ENCODE results near the gene RERE.

The RERE gene

DNA sequence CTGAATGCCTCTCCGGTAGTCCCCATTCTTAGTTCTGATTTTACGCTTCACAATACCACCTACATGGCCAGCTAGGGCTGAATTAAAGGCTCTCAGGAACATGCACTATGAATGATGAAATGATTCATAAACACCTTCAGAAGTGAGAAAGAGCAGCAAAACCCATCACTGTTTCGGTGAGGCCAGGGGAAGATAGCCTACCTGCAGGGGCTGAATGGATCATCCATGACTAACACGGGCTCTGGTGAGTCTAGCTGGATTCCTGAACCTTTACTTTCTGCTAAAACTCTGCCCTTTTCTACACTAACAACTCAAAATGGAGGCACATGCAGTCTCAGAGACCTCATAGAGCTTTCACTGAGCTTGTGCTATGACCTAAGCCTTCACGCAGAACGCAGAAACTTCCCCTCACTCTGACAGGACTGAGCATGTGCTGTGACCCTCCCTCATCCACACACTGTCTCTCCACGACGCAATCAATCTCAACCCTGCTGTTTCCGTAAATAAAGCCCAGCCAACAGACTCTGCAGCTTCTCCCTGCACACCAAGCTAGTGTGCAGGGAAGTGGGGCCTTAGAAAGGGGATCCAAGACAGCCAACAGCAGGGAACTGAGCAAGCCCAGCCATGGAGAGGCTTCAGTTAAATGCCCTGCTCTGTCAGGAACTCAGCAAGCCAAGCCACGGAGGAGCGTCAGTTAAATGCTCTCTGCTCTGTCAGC lies 291.7 kb downstream of the RERE start (continued):
- peak; percentile 77 for TF ChIP-seq PRDM10 (tag by site-specific recombination; IDR thresholded peaks at IDR 0.05)
- TF ChIP-seq, protein P1, sequence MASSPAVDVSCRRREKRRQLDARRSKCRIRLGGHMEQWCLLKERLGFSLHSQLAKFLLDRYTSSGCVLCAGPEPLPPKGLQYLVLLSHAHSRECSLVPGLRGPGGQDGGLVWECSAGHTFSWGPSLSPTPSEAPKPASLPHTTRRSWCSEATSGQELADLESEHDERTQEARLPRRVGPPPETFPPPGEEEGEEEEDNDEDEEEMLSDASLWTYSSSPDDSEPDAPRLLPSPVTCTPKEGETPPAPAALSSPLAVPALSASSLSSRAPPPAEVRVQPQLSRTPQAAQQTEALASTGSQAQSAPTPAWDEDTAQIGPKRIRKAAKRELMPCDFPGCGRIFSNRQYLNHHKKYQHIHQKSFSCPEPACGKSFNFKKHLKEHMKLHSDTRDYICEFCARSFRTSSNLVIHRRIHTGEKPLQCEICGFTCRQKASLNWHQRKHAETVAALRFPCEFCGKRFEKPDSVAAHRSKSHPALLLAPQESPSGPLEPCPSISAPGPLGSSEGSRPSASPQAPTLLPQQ (tag by site-specific recombination; IDR thresholded peaks at IDR 0.05): peak; percentile 87
- peak; percentile 98 for TF ChIP-seq ZNF660 (tag by site-specific recombination; IDR thresholded peaks at IDR 0.05)
- TF ChIP-seq ZNF561 (tag by site-specific recombination; IDR thresholded peaks at IDR 0.05; ENCODE audit: borderline replicate concordance): peak; percentile 96
- no peak for TF ChIP-seq ZFHX2 (tag by site-specific recombination; conservative IDR thresholded peaks at IDR 0.05)
- peak; percentile 98 for TF ChIP-seq ZNF629 (tag by site-specific recombination; IDR thresholded peaks at IDR 0.05)
- TF ChIP-seq ZSCAN30 (tag by site-specific recombination; IDR thresholded peaks at IDR 0.05): peak; percentile 100
- TF ChIP-seq, protein P2, sequence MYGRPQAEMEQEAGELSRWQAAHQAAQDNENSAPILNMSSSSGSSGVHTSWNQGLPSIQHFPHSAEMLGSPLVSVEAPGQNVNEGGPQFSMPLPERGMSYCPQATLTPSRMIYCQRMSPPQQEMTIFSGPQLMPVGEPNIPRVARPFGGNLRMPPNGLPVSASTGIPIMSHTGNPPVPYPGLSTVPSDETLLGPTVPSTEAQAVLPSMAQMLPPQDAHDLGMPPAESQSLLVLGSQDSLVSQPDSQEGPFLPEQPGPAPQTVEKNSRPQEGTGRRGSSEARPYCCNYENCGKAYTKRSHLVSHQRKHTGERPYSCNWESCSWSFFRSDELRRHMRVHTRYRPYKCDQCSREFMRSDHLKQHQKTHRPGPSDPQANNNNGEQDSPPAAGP (tag by site-specific recombination; IDR thresholded peaks at IDR 0.05): peak; percentile 89
- peak; percentile 99 for TF ChIP-seq ZBTB17 (tag by site-specific recombination; IDR thresholded peaks at IDR 0.05)
- TF ChIP-seq MZF1 (tag by site-specific recombination; IDR thresholded peaks at IDR 0.05; ENCODE audit: borderline replicate concordance): peak; percentile 96
- peak; percentile 81; the same call in 1 of the 2 replicates for TF ChIP-seq ZBTB20 (tag by site-specific recombination; IDR thresholded peaks at IDR 0.05)
- no peak for TF ChIP-seq ZNF16 (tag by site-specific recombination; IDR thresholded peaks at IDR 0.05; ENCODE audit: low read depth)
- TF ChIP-seq SP2 (tag by site-specific recombination; IDR thresholded peaks at IDR 0.05): peak; percentile 84
- TF ChIP-seq ZNF335 (tag by site-specific recombination; conservative IDR thresholded peaks at IDR 0.05): peak; percentile 21
- no peak for TF ChIP-seq ZNF792 (tag by site-specific recombination; IDR thresholded peaks at IDR 0.05)
- TF ChIP-seq ZNF391 (tag by site-specific recombination; IDR thresholded peaks at IDR 0.05; ENCODE audit: borderline replicate concordance, low read depth): peak; percentile 26; the same call in 1 of the 2 replicates

- CTCF ChIA-PET: interaction anchor here (0.7 to 1.7 kb wide), 4 partner anchors 14 to 245 kb away, joined by 3 to 6 read pairs (median 3); no protein-coding TSS in a partner anchor
- Histone ChIP-seq H3K4me1 (ENCODE audit: control insufficient read depth, insufficient read depth, low read length) (peaks cover 2% of the 10 kb centered on the region), H3K4me3 (ENCODE audit: low read depth, low read length) (peak overlapping the region; percentile 49), H3K27ac (ENCODE audit: extremely low read depth, low read depth, low read length) (peak overlapping the region; percentile 50), H3K9me3 (ENCODE audit: control insufficient read depth, insufficient read depth, low read depth, low read length) (no peaks in the 10 kb centered on the region), H3K36me3 (ENCODE audit: control insufficient read depth in 2 of 2, insufficient read depth in 1 of 2, low read length in 2 of 2) (peaks cover 0 to 11% of the 10 kb centered on the region in 2 experiments; a peak in 2 of 3 replicates)
- POLR2A ChIA-PET: interaction anchor here (1.1 to 2.5 kb wide), 5 partner anchors 8 to 102 kb away, joined by 4 to 11 read pairs (median 5); no protein-coding TSS in a partner anchor
- TF ChIP-seq, protein P3, sequence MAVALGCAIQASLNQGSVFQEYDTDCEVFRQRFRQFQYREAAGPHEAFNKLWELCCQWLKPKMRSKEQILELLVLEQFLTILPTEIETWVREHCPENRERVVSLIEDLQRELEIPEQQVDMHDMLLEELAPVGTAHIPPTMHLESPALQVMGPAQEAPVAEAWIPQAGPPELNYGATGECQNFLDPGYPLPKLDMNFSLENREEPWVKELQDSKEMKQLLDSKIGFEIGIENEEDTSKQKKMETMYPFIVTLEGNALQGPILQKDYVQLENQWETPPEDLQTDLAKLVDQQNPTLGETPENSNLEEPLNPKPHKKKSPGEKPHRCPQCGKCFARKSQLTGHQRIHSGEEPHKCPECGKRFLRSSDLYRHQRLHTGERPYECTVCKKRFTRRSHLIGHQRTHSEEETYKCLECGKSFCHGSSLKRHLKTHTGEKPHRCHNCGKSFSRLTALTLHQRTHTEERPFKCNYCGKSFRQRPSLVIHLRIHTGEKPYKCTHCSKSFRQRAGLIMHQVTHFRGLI (tag by site-specific recombination; IDR thresholded peaks at IDR 0.05): no peak
- TF ChIP-seq ZFHX2 (tag by site-specific recombination; conservative IDR thresholded peaks at IDR 0.05) (peak; percentile 20; the same call in 1 of the 2 replicates), KLF7 (tag by site-specific recombination; IDR thresholded peaks at IDR 0.05; ENCODE audit: borderline replicate concordance) (no peak), ZNF600 (tag by site-specific recombination; IDR thresholded peaks at IDR 0.05) (peak; percentile 8; the same call in 1 of the 2 replicates), SP2 (tag by site-specific recombination; IDR thresholded peaks at IDR 0.05) (peak; percentile 39; the same call in 1 of the 2 replicates)
These were observed 292.3 kb downstream of the RERE start for GRCh38 chr1:8525216-8525557.

Data from HEK293 (cell line).